CD4-positive, alpha-beta T cell (primary cell): ENCODE data around the gene SCAF1. TPM values are rescaled to one million over a fixed set of nuclear protein-coding genes. Genes with fewer than 3 reads are reported as not detected.

Experiments
- ATAC-seq: fragments of 200-7000 bp; cut with Tn5 transposase; one replicate; pipeline ENCODE4 v1.10.0; 2022; ENCODE audit warnings: mild to moderate bottlenecking; ENCODE audit not compliant: poor library complexity
- CTCF ChIA-PET: fragments of 350-600 bp; sonication (Branson Sonifier 250); formaldehyde crosslinking; loops from one replicate; lab custom pipeline; 2021; ENCODE audit warnings: antibody characterized with exemption, inconsistent platforms; lab: Charles Lee
- POLR2A ChIA-PET: fragments of 350-600 bp; sonication (Branson Sonifier 250); formaldehyde crosslinking; loops from one replicate; lab custom pipeline; 2021; ENCODE audit warnings: antibody characterized with exemption, inconsistent platforms; lab: Charles Lee
- DNase-seq, 14 experiments: peaks; one replicate each; pipeline ENCODE4 v3.0.0-alpha.2; 2013 to 2020; ENCODE audit warnings: mixed read lengths in 2 of 14
- H3K27ac ChIP-seq, 2 donors: one replicate each; pipeline versions ENCODE4 v1.5.1 to v1.7.0; 2013; ENCODE audit warnings: low read length in 2 of 2, low read depth in 1 of 2, mild to moderate bottlenecking in 1 of 2
- H3K27me3 ChIP-seq, 2 experiments: 1 replicate in 1 of 2; 2 replicates in 1 of 2; pipeline versions ENCODE4 v1.6.1 to v1.7.0; 2013; ENCODE audit warnings: low read length in 2 of 2, control low read depth in 1 of 2, mild to moderate bottlenecking in 1 of 2, moderate library complexity in 1 of 2; ENCODE audit not compliant: insufficient read depth in 2 of 2, control insufficient read depth in 1 of 2
- H3K36me3 ChIP-seq: one replicate; pipeline ENCODE4 v1.6.1; 2013; ENCODE audit warnings: low read length, control low read depth; ENCODE audit not compliant: insufficient read depth
- H3K4me1 ChIP-seq: one replicate; pipeline ENCODE4 v1.6.1; 2013; ENCODE audit warnings: low read length, control low read depth; ENCODE audit not compliant: insufficient read depth
- H3K4me3 ChIP-seq: one replicate; pipeline ENCODE4 v1.5.1; 2013; ENCODE audit warnings: mild to moderate bottlenecking, low read length, moderate library complexity
- H3K9me3 ChIP-seq, 2 experiments: 1 replicate in 1 of 2; 2 replicates in 1 of 2; pipeline versions ENCODE4 v1.6.1 to v1.7.0; 2013; ENCODE audit warnings: low read length in 2 of 2, mild to moderate bottlenecking in 2 of 2, control low read depth in 1 of 2, moderate library complexity in 1 of 2; ENCODE audit not compliant: control insufficient read depth in 1 of 2, insufficient read depth in 1 of 2
- H3K27ac Mint-ChIP-seq: one replicate; pipeline ENCODE4 v1.8.0; 2020; ENCODE audit warnings: mixed read lengths
- H3K27me3 Mint-ChIP-seq: one replicate; pipeline ENCODE4 v1.8.0; 2021; ENCODE audit warnings: mixed read lengths
- H3K36me3 Mint-ChIP-seq: one replicate; pipeline ENCODE4 v1.8.0; 2021; ENCODE audit warnings: low read depth, mixed read lengths
- H3K4me1 Mint-ChIP-seq: one replicate; pipeline ENCODE4 v1.8.0; 2021; ENCODE audit warnings: low read depth, mixed read lengths
- H3K4me3 Mint-ChIP-seq: one replicate; pipeline ENCODE4 v1.8.0; 2020; ENCODE audit warnings: mild to moderate bottlenecking, mixed read lengths
- H3K9me3 Mint-ChIP-seq: one replicate; pipeline ENCODE4 v1.8.0; 2020; ENCODE audit warnings: mixed read lengths
- CTCF ChIP-seq: fragments of 200-600 bp; IDR thresholded peaks from one replicate; pipeline ENCODE4 v1.8.0; 2022; ENCODE audit warnings: antibody characterized with exemption, mild to moderate bottlenecking
- intact Hi-C, 2 experiments: fragments of 100-400 bp; cut with DNase I in 1 of 2; cut with micrococcal nuclease in 1 of 2; formaldehyde crosslinking; loops; one replicate each; pipeline versions ENCODE4 v1.15.1 to v1.9.0; 2023 to 2025; cut with DNase I, micrococcal nuclease
- total RNA-seq, 174 experiments: library from RNA in 2 of 174; stranded (reverse) in 2 of 174; gene quantifications; one replicate each; pipeline ENCODE4 v1.2.3 and lab custom pipeline; 2021 to 2026

SCAF1 gene
- total RNA-seq, 2 experiments from 2014 or later: 30.6 to 34.8 TPM

- no peaks in the 10 kb centered on the region for H3K9me3 Mint-ChIP-seq
- H3K9me3 ChIP-seq: no peaks in the 10 kb centered on the region
- peak overlapping the region; percentile 82 for H3K27ac Mint-ChIP-seq
- H3K27me3 ChIP-seq: no peaks in the 10 kb centered on the region
- peaks cover 48% of the 10 kb centered on the region for H3K36me3 Mint-ChIP-seq
- peak overlapping the region; percentile 49 to 80 for H3K27ac ChIP-seq
- H3K36me3 ChIP-seq: peaks cover 40% of the 10 kb centered on the region
- no peaks in the 10 kb centered on the region for H3K27me3 Mint-ChIP-seq
- peak overlapping the region; percentile 96 for H3K4me3 ChIP-seq
- intact Hi-C loops: loop anchor here (1.0 to 2.0 kb wide), 3 partner anchors 45 to 71 kb away; partner anchors contain the start of genes BCL2L12 (in 1 of the 2), IRF3 (in 1 of the 2) and RRAS (in 1 of the 2)
- peaks cover 41% of the 10 kb centered on the region for H3K4me1 Mint-ChIP-seq
- H3K4me3 Mint-ChIP-seq: peak overlapping the region; percentile 96
- ChIA-PET CTCF (interaction anchor here (0.9 kb wide), 2 partner anchors 13 to 47 kb away, joined by 3 read pairs; partner anchors contain the start of gene NOSIP), POLR2A (interaction anchor here (0.7 to 6.2 kb wide), 11 partner anchors 13 to 97 kb away, joined by 3 to 86 read pairs (median 7); partner anchors contain the start of genes BCL2L12, IRF3, NOSIP and PRMT1)
- H3K4me1 ChIP-seq: peaks cover 46% of the 10 kb centered on the region
- DNase-seq: peak; percentile 84 to 95 (median 91)
- peak; percentile 45 for ATAC-seq
- TF ChIP-seq CTCF: no peak
Observed at GRCh38 chr19:49593233-49594113, 48.5 kb upstream of the SCAF1 start.

- ATAC-seq (no peak), DNase-seq (no peak)
- ChIA-PET CTCF (no interaction called here), POLR2A (interaction anchor here (0.9 to 6.2 kb wide), 4 partner anchors 14 to 82 kb away, joined by 4 to 86 read pairs (median 8); partner anchors contain the start of genes NOSIP, PRMT1 and PRRG2)
- H3K27ac ChIP-seq: peak overlapping the region; percentile 49 to 80
- intact Hi-C loops: no loop called here
- no peak overlapping the region for H3K4me3 ChIP-seq
- no peak for TF ChIP-seq CTCF
- H3K4me3 Mint-ChIP-seq: peak overlapping the region; percentile 96
- peaks cover 56% of the 10 kb centered on the region for H3K36me3 Mint-ChIP-seq
- peaks cover 49% of the 10 kb centered on the region for H3K36me3 ChIP-seq
- no peaks in the 10 kb centered on the region for H3K27me3 Mint-ChIP-seq
- peaks cover 38% of the 10 kb centered on the region for H3K4me1 ChIP-seq
- peaks cover 35% of the 10 kb centered on the region for H3K4me1 Mint-ChIP-seq
- no peaks in the 10 kb centered on the region for H3K9me3 Mint-ChIP-seq
- H3K27me3 ChIP-seq: no peaks in the 10 kb centered on the region
- H3K9me3 ChIP-seq: no peaks in the 10 kb centered on the region
- H3K27ac Mint-ChIP-seq: peak overlapping the region; percentile 82
Observed at GRCh38 chr19:49594157-49594992, 47.6 kb upstream of the SCAF1 start.
